SK-N-SH treated with all-trans-retinoic acid at 6 μM for 48 hours (cell line): Measurements from ENCODE around the gene MAPK14.

ENCODE experiments used
- ARNTL ChIP-seq: fragments of 450-650 bp; formaldehyde crosslinking; IDR thresholded peaks from 2 replicates; pipeline ENCODE4 v1.5.0; 2020; ENCODE audit warnings: low read depth, mild to moderate bottlenecking, moderate library complexity, borderline replicate concordance
- BACH2 ChIP-seq: fragments of 250-450 bp; sonication (Bioruptor Pico); IDR thresholded peaks from 2 replicates; pipeline ENCODE4 v1.9.0; 2021; ENCODE audit warnings: mild to moderate bottlenecking, borderline replicate concordance
- ESRRG ChIP-seq: fragments of 250-450 bp; sonication (Bioruptor Pico); IDR thresholded peaks from 2 replicates; pipeline ENCODE4 v1.6.1; 2021; ENCODE audit warnings: mild to moderate bottlenecking
- GLIS3 ChIP-seq: fragments of 250-450 bp; sonication (Bioruptor Pico); IDR thresholded peaks from 2 replicates; pipeline ENCODE4 v1.5.0; 2020; ENCODE audit warnings: mild to moderate bottlenecking, moderate library complexity
- ISL1 ChIP-seq: fragments of 250-450 bp; sonication (Bioruptor Pico); IDR thresholded peaks from 2 replicates; pipeline ENCODE4 v2.1.2; 2022; ENCODE audit warnings: mild to moderate bottlenecking, moderate library complexity
- OSR1 ChIP-seq: fragments of 250-450 bp; sonication (Bioruptor Pico); IDR thresholded peaks from 2 replicates; pipeline ENCODE4 v1.8.0; 2022; ENCODE audit warnings: moderate library complexity, mild to moderate bottlenecking, inconsistent platforms
- RARB ChIP-seq: fragments of 250-450 bp; sonication (Bioruptor Pico); IDR thresholded peaks from 2 replicates; pipeline ENCODE4 v1.8.0; 2021; ENCODE audit warnings: mild to moderate bottlenecking, moderate library complexity
- SNAI2 ChIP-seq: fragments of 250-450 bp; sonication (Bioruptor Pico); IDR thresholded peaks from 2 replicates; pipeline ENCODE4 v1.5.0; 2020; ENCODE audit warnings: mild to moderate bottlenecking, moderate library complexity
- TCF4 ChIP-seq: fragments of 250-450 bp; sonication (Bioruptor Pico); IDR thresholded peaks from 2 replicates; pipeline ENCODE4 v1.8.0; 2021; ENCODE audit warnings: mild to moderate bottlenecking, moderate library complexity, borderline replicate concordance
- ZFP3 ChIP-seq: fragments of 250-450 bp; sonication (Bioruptor Pico); IDR thresholded peaks from 2 replicates; pipeline ENCODE4 v1.5.0; 2020; ENCODE audit warnings: mild to moderate bottlenecking, moderate library complexity
- ZNF8 ChIP-seq: fragments of 450-650 bp; formaldehyde crosslinking; IDR thresholded peaks from 2 replicates; pipeline ENCODE4 v1.5.0; 2020; ENCODE audit warnings: mild to moderate bottlenecking, moderate library complexity
- TF ChIP-seq, protein P1 (sequence below): fragments of 250-450 bp; sonication (Bioruptor Pico); IDR thresholded peaks from 2 replicates; pipeline ENCODE4 v1.8.0; 2020; ENCODE audit warnings: mild to moderate bottlenecking, moderate library complexity, borderline replicate concordance
- TF ChIP-seq, protein P2 (sequence below): fragments of 250-450 bp; sonication (Bioruptor Pico); IDR thresholded peaks from 2 replicates; pipeline ENCODE4 v1.8.0; 2021; ENCODE audit warnings: low read depth, mild to moderate bottlenecking, moderate library complexity, borderline replicate concordance
- TF ChIP-seq, protein P3 (sequence below): fragments of 250-450 bp; sonication (Bioruptor Pico); IDR thresholded peaks from 2 replicates; pipeline ENCODE4 v1.5.1; 2020; ENCODE audit warnings: low read depth, mild to moderate bottlenecking, moderate library complexity

DNA sequence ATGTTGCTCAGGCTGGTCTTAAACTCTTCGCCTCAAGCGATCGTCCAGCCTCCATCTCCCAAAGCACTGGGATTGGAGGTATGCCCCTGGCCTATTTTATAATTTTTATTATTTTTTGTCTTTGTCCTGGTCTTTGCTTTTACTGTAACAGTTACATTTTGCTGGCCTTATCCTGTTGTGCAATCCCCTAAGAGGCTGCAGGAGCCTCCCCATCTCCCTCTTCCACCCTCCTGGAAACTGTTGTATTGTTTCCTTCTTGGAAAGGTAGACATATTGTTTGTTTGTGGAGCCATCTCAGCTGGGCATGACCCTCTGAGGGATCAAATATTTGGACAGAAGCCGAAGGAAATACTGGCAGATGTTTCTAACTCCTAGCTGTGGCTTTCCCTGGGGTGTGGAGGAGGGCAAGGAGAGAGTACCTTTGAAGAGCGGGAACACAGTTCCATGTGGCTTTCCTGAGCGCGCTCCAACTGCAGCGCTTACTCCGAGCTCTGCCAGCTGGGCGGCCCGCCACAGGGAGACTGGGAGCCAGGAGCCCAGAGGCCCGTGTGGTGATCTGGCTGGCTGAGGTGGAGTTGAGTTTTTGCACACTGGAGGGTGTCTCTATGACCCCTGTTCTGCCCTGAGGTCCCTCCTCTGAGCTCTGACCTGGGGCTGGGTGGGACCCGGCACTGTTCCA lies 107.6 kb downstream of the MAPK14 start:
- TF ChIP-seq RARB (CRISPR knock-in tag) (no peak), OSR1 (CRISPR knock-in tag) (no peak), ZFP3 (CRISPR knock-in tag) (no peak), ESRRG (CRISPR knock-in tag) (no peak), GLIS3 (CRISPR knock-in tag) (no peak), BACH2 (no peak), SNAI2 (CRISPR knock-in tag) (no peak), ZNF8 (CRISPR knock-in tag) (no peak), ISL1 (no peak), TCF4 (CRISPR knock-in tag) (no peak), ARNTL (no peak)
- TF ChIP-seq, protein P1, sequence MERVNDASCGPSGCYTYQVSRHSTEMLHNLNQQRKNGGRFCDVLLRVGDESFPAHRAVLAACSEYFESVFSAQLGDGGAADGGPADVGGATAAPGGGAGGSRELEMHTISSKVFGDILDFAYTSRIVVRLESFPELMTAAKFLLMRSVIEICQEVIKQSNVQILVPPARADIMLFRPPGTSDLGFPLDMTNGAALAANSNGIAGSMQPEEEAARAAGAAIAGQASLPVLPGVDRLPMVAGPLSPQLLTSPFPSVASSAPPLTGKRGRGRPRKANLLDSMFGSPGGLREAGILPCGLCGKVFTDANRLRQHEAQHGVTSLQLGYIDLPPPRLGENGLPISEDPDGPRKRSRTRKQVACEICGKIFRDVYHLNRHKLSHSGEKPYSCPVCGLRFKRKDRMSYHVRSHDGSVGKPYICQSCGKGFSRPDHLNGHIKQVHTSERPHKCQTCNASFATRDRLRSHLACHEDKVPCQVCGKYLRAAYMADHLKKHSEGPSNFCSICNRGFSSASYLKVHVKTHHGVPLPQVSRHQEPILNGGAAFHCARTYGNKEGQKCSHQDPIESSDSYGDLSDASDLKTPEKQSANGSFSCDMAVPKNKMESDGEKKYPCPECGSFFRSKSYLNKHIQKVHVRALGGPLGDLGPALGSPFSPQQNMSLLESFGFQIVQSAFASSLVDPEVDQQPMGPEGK (CRISPR knock-in tag), result no peak
- TF ChIP-seq, protein P2, sequence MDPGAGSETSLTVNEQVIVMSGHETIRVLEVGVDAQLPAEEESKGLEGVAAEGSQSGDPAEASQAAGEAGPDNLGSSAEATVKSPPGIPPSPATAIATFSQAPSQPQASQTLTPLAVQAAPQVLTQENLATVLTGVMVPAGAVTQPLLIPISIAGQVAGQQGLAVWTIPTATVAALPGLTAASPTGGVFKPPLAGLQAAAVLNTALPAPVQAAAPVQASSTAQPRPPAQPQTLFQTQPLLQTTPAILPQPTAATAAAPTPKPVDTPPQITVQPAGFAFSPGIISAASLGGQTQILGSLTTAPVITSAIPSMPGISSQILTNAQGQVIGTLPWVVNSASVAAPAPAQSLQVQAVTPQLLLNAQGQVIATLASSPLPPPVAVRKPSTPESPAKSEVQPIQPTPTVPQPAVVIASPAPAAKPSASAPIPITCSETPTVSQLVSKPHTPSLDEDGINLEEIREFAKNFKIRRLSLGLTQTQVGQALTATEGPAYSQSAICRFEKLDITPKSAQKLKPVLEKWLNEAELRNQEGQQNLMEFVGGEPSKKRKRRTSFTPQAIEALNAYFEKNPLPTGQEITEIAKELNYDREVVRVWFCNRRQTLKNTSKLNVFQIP (CRISPR knock-in tag), result no peak
- TF ChIP-seq, protein P3, sequence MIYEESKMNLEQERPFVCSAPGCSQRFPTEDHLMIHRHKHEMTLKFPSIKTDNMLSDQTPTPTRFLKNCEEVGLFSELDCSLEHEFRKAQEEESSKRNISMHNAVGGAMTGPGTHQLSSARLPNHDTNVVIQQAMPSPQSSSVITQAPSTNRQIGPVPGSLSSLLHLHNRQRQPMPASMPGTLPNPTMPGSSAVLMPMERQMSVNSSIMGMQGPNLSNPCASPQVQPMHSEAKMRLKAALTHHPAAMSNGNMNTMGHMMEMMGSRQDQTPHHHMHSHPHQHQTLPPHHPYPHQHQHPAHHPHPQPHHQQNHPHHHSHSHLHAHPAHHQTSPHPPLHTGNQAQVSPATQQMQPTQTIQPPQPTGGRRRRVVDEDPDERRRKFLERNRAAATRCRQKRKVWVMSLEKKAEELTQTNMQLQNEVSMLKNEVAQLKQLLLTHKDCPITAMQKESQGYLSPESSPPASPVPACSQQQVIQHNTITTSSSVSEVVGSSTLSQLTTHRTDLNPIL (CRISPR knock-in tag), result no peak
